Activated CD8-positive, alpha-beta memory T cell treated with anti-CD3 and anti-CD28 coated beads, Interleukin-2, amount 50 U/mL, for 48 hours (primary cell): ENCODE measurements around the gene MLXIP.

ENCODE experiments used
- DNase-seq: peaks from one replicate; pipeline ENCODE4 v3.0.0-alpha.2; 2020

MLXIP gene

GRCh38 chr12:122127839-122128238 is 49.3 kb downstream of the MLXIP start:
- no peak for DNase-seq

- DNase-seq = no peak
These were observed 49.9 kb downstream of the MLXIP start for GRCh38 chr12:122128481-122128880.

DNA sequence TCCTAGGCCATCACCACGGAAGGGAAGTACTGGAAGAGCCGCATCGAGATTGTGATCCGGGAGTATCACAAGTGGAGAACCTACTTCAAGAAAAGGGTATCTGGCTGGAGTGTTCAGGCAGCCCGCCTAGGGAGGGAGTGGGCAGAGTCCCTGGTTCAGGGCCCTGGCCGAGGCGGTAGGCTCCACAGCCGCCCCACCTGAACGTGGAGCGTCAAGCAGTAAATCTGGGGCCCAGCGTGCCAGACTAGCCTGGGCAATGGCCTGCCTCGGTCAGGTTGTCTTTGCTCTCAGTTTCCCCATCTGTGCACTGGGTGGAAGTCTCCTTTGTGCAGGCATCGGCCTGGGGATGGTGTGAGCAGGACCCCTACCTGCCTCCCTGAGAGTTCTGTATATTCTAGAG is 50.6 kb downstream of the MLXIP start:
- no peak for DNase-seq

DNA sequence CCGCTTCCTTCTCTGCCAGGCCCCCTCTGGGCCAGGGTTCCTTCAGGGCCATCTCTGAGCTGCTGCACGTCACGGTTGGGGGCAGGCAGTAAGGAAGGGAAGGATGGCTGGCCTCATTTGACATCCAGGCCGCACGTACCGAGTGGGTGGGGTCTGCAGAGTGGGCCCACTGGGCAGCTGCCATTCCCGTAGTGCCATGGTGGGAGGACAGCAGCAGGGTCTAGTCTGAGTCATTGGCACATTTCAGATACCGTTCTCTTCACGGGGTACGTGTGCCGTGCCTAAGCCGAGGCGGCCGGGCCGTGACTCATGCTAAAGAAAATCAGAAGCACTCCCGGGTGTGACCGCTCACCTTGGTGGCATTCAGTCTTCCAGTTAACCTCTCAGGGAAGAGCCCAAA is 51.6 kb downstream of the MLXIP start:
- DNase-seq = no peak

GRCh38 chr12:122133192-122133950 is 54.8 kb downstream of the MLXIP start:
- no peak for DNase-seq

DNA sequence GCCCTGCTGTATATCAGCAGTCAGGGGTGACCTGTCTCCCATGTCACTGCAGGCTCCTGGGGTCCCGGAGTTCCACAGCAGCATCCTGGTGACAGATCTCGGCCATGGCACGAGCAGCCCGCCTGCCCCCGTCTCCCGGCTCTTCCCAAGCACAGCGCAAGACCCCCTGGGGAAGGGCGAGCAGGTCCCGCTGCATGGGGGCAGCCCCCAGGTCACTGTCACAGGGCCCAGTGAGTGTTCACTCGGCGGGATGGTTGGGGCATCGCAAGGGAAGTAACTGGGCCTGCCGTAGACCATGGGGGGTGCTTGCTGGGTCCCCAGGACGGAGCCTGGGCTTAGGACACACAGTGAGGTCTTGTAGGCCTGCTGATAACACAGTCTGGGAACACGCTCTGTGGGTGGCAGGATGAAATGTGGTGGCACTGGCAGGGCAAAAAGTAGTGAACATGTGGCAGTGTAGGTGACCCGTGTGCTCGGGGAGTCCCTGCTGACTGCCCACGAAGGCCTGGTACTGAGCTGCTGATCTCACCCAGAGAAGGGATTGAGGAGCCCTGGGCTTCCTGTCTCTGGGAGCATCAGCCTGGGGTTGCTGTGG is 57.0 kb downstream of the MLXIP start:
- DNase-seq = no peak

GRCh38 chr12:122137229-122137628 is 58.7 kb downstream of the MLXIP start:
- no peak for DNase-seq

- no peak for DNase-seq
These were observed 59.1 kb downstream of the MLXIP start for GRCh38 chr12:122137681-122138080.

DNA sequence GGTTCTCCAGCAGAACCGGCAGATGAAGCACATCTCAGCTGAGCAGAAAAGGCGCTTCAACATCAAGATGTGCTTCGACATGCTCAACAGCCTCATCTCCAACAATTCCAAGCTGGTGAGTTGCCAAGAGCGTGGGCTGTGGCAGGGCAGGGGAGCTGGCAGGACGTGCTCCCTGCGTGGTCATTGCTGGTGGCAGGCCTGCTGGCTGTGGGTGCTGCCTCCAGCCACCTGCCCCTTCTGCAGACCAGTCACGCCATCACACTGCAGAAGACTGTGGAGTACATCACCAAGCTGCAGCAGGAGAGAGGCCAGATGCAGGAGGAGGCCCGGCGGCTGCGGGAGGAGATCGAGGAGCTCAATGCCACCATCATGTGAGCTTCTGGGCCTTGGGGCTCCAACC is 59.6 kb downstream of the MLXIP start:
- DNase-seq = no peak

DNA sequence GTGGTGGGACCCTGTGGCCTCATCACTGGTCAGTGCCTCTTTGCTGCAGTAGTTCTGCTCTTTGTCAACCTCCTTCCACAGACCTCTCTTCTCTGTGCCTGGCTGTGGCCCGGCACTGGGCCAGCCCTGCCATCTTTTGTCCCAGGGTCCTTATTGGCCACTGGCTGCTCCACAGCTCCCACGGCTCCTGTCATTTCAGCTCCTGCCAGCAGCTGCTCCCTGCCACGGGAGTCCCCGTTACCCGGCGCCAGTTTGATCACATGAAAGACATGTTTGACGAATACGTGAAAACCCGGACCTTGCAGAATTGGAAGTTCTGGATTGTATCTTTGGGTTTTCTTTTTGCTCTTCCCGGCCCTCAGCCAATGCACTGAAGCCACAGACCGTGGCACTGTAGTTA is 60.1 kb downstream of the MLXIP start:
- no peak for DNase-seq

DNA sequence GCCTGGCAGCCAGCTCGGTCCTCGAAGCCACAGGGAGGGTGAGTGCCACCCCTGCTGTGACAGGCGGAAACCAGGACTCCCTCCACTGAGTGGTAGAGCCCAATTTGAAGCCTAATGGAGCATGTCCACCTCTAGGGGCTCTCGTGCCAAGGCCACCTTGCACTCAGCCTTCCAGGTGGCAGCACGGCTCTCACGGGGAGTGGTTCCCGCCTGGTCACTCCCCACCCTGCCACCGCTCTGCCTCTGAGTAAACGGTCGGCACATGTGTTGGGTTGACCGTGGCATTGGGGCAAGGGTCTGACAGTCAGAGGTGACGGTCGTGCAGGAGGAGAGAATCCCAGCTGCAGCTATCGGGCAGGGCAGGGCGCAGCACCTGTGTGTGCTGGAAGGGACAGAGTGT is 60.7 kb downstream of the MLXIP start:
- no peak for DNase-seq

GRCh38 chr12:122139941-122140340 is 61.4 kb downstream of the MLXIP start:
- no peak for DNase-seq

- DNase-seq = no peak
These were observed 62.1 kb downstream of the MLXIP start for GRCh38 chr12:122140467-122141257.

DNA sequence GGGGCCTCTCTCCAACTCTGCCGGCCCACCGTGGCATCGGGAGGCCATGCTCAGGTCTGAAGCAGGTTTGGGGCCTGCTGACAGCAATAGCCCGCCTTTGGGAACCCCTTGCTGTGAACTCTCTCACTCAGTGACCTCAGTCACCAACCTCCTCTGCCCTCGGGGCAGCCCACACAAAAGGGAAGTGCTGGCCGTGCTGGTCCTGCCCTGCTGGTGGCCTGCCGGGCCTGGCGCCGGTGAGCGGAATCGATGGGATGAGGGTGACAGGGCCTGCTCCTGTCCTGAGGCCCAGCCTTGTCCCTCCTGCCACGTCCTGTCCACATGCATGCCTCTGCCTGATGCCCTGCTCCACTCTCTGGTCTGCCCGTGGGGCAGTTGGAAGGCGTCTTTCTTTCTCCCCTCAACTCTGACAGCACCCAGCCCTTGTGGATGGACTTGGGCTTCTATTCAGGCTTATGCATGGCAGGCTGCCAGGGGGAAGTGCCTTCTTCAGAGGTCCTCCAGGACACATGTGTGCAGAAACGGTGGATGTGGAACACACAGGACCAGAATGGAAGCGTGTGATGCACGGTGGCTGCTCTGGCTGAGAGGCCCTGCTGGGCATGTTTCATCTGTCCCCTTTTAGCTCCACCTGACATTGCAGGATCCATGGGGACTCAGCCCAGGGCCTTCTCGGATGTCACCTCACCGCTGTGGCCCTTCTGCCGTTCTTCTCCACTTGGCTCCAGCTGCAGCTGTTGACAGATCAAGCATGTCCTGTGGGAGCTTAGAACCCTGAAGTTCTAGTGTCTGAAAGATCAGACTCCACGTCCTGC is 63.6 kb downstream of the MLXIP start:
- DNase-seq = no peak

- no peak for DNase-seq
These were observed 64.3 kb downstream of the MLXIP start for GRCh38 chr12:122142857-122143256.

- no peak for DNase-seq
These were observed 66.3 kb downstream of the MLXIP start for GRCh38 chr12:122144885-122145284.

GRCh38 chr12:122145505-122146330 is 67.2 kb downstream of the MLXIP start:
- DNase-seq = no peak

- DNase-seq = no peak
These were observed 69.1 kb downstream of the MLXIP start for GRCh38 chr12:122147514-122148290.

GRCh38 chr12:122148657-122149056 is 70.1 kb downstream of the MLXIP start:
- DNase-seq = no peak

- no peak for DNase-seq
These were observed 71.6 kb downstream of the MLXIP start for GRCh38 chr12:122150127-122150681.

DNA sequence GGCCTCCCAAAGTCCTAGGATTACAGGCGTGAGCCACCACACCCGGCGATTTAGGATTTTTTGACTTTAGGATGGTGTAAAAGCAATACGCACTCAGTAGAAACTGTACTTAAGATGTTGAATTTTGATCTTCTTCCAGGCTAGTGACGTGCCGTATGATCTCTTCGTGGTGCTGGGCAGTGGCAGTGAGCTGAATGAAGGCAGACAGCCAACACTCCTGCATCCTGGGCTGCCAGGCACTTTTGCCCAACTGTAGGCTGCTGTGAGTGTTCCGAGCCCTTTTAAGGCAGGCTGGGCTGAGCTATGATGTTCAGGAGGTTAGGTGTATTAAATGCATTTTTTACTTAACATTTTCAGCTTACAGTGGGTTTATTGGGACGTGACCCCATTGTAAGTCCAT is 74.2 kb downstream of the MLXIP start:
- no peak for DNase-seq
